KMS-11 (cell line): ENCODE results near the gene MARK4.

Experiments used
- H2AFZ ChIP-seq: fragments of 200-600 bp; sonication (generic); 2 replicates; pipeline ENCODE4 v1.6.1; 2016; ENCODE audit warnings: antibody characterized with exemption, mixed run types, low read depth
- H3K27ac ChIP-seq: fragments of 200-600 bp; sonication (generic); 2 replicates; pipeline ENCODE4 v1.6.1; 2016; ENCODE audit warnings: mild to moderate bottlenecking, mixed run types
- H3K27me3 ChIP-seq: fragments of 200-600 bp; sonication (generic); 2 replicates; pipeline ENCODE4 v1.6.1; 2017; ENCODE audit warnings: mild to moderate bottlenecking, low read depth, mixed run types, moderate library complexity; ENCODE audit not compliant: insufficient read depth
- H3K36me3 ChIP-seq: fragments of 200-600 bp; sonication (generic); 2 replicates; pipeline ENCODE4 v1.6.1; 2017; ENCODE audit warnings: mild to moderate bottlenecking, mixed run types; ENCODE audit not compliant: insufficient read depth
- H3K4me1 ChIP-seq: fragments of 200-600 bp; sonication (generic); 2 replicates; pipeline ENCODE4 v1.6.1; 2016; ENCODE audit warnings: mild to moderate bottlenecking, low read depth, mixed run types; ENCODE audit not compliant: poor library complexity, severe bottlenecking
- H3K4me2 ChIP-seq: fragments of 200-600 bp; sonication (generic); 2 replicates; pipeline ENCODE4 v1.7.0; 2016; ENCODE audit warnings: mild to moderate bottlenecking, mixed run types
- H3K4me3 ChIP-seq: fragments of 200-600 bp; sonication (generic); IDR thresholded peaks from 2 replicates; pipeline ENCODE4 v1.6.1; 2017; ENCODE audit warnings: low read depth, low read length, mixed read lengths; ENCODE audit not compliant: insufficient read depth
- H3K79me2 ChIP-seq: fragments of 200-600 bp; sonication (generic); 2 replicates; pipeline ENCODE4 v1.6.1; 2016; ENCODE audit warnings: low read depth, mixed run types; ENCODE audit not compliant: insufficient read depth
- H3K9ac ChIP-seq: fragments of 200-600 bp; sonication (generic); 2 replicates; pipeline ENCODE4 v1.6.1; 2016; ENCODE audit warnings: mild to moderate bottlenecking, mixed run types
- H4K20me1 ChIP-seq: fragments of 200-600 bp; sonication (generic); 2 replicates; pipeline ENCODE4 v1.6.1; 2016; ENCODE audit warnings: mild to moderate bottlenecking, mixed run types; ENCODE audit not compliant: insufficient read depth
- CTCF ChIP-seq: fragments of 200-600 bp; sonication (generic); conservative IDR thresholded peaks from 2 replicates; pipeline ENCODE4 v1.6.1; 2017; ENCODE audit warnings: low read depth, mild to moderate bottlenecking, antibody characterized with exemption, low read length, moderate library complexity, mixed read lengths

Gene MARK4

GRCh38 chr19:45271098-45271734 lies 20.1 kb downstream of the MARK4 start:
- Histone ChIP-seq H3K4me1 (no peaks in the 10 kb centered on the region), H4K20me1 (no peaks in the 10 kb centered on the region), H3K79me2 (no peaks in the 10 kb centered on the region), H3K36me3 (no peaks in the 10 kb centered on the region), H3K4me2 (no peak overlapping the region), H3K4me3 (no peak overlapping the region), H3K27ac (no peak overlapping the region), H3K9ac (no peak overlapping the region), H2AFZ (no peak overlapping the region), H3K27me3 (no peaks in the 10 kb centered on the region)
- no peak for TF ChIP-seq CTCF

- H3K36me3 ChIP-seq: no peaks in the 10 kb centered on the region
- TF ChIP-seq CTCF: no peak
- no peaks in the 10 kb centered on the region for H3K27me3 ChIP-seq
- H3K9ac ChIP-seq: no peak overlapping the region
- H3K79me2 ChIP-seq: no peaks in the 10 kb centered on the region
- H4K20me1 ChIP-seq: no peaks in the 10 kb centered on the region
- no peaks in the 10 kb centered on the region for H3K4me1 ChIP-seq
- no peak overlapping the region for H3K4me3 ChIP-seq
- no peak overlapping the region for H2AFZ ChIP-seq
- H3K27ac ChIP-seq: no peak overlapping the region
- H3K4me2 ChIP-seq: no peak overlapping the region
Observed at GRCh38 chr19:45271735-45272108, 20.7 kb downstream of the MARK4 start.

- H3K4me3 ChIP-seq: no peak overlapping the region
- TF ChIP-seq CTCF: no peak
- no peak overlapping the region for H3K27ac ChIP-seq
- H3K36me3 ChIP-seq: no peaks in the 10 kb centered on the region
- no peaks in the 10 kb centered on the region for H3K4me1 ChIP-seq
- no peaks in the 10 kb centered on the region for H4K20me1 ChIP-seq
- H3K27me3 ChIP-seq: no peaks in the 10 kb centered on the region
- no peak overlapping the region for H3K4me2 ChIP-seq
- H2AFZ ChIP-seq: no peak overlapping the region
- H3K9ac ChIP-seq: no peak overlapping the region
- H3K79me2 ChIP-seq: no peaks in the 10 kb centered on the region
Observed at GRCh38 chr19:45273521-45273855, 22.4 kb downstream of the MARK4 start.

GRCh38 chr19:45275370-45275971 lies 24.4 kb downstream of the MARK4 start:
- no peaks in the 10 kb centered on the region for H3K36me3 ChIP-seq
- H3K4me3 ChIP-seq: no peak overlapping the region
- TF ChIP-seq CTCF: no peak
- H3K27ac ChIP-seq: no peak overlapping the region
- H3K4me1 ChIP-seq: no peaks in the 10 kb centered on the region
- H4K20me1 ChIP-seq: no peaks in the 10 kb centered on the region
- H3K9ac ChIP-seq: no peak overlapping the region
- H3K27me3 ChIP-seq: no peaks in the 10 kb centered on the region
- H3K79me2 ChIP-seq: no peaks in the 10 kb centered on the region
- H3K4me2 ChIP-seq: no peak overlapping the region
- H2AFZ ChIP-seq: no peak overlapping the region
